Posterior cingulate gyrus (tissue), 11 donors: Measurements from ENCODE around the gene SLC29A3.

Experiments
- DNase-seq, 10 donors: peaks; one replicate each; pipeline versions ENCODE4 v3.0.0 to v3.0.0-alpha.2; 2020 to 2021; ENCODE audit warnings: mixed read lengths in 3 of 10
- intact Hi-C: fragments of 100-400 bp; cut with DNase I; formaldehyde crosslinking; loops from one replicate; pipeline ENCODE4 v1.15.1; 2023

SLC29A3 gene

GRCh38 chr10:71382028-71382427 lies 63.0 kb downstream of the SLC29A3 start:
- intact Hi-C loops: loop anchor here (5.0 kb wide), 2 partner anchors 325 to 515 kb away; no protein-coding TSS in a partner anchor
- DNase-seq: no peak

- intact Hi-C loops: loop anchor here (5.0 kb wide), 2 partner anchors 325 to 515 kb away; no protein-coding TSS in a partner anchor
- peak in 3 of 10 donors; percentile 1 to 28 (median 8) for DNase-seq
Observed at GRCh38 chr10:71382757-71383156, 63.7 kb downstream of the SLC29A3 start.

- DNase-seq: peak; percentile 53 to 97 (median 86)
- intact Hi-C loops: loop anchor here (1.0 to 5.0 kb wide), 3 partner anchors 186 to 513 kb away; no protein-coding TSS in a partner anchor
Observed at GRCh38 chr10:71383972-71384687, 65.1 kb downstream of the SLC29A3 start.

- DNase-seq: no peak
- intact Hi-C loops: loop anchor here (5.0 kb wide), 1 partner anchor 219 kb away; no protein-coding TSS in a partner anchor
Observed at GRCh38 chr10:71388171-71388570, 69.1 kb downstream of the SLC29A3 start.

GRCh38 chr10:71388583-71389310 lies 69.7 kb downstream of the SLC29A3 start:
- intact Hi-C loops: loop anchor here (5.0 kb wide), 1 partner anchor 219 kb away; no protein-coding TSS in a partner anchor
- DNase-seq: peak in 1 of 10 donors; percentile 4

- intact Hi-C loops: loop anchor here (5.0 kb wide), 1 partner anchor 217 kb away; no protein-coding TSS in a partner anchor
- peak in 3 of 10 donors; percentile 23 to 78 (median 28) for DNase-seq
Observed at GRCh38 chr10:71389768-71390460, 70.9 kb downstream of the SLC29A3 start.

GRCh38 chr10:71390461-71390835 lies 71.4 kb downstream of the SLC29A3 start:
- intact Hi-C loops: no loop called here
- DNase-seq: peak in 9 of 10 donors; percentile 33 to 94 (median 55)

GRCh38 chr10:71390921-71391690 lies 72.0 kb downstream of the SLC29A3 start:
- intact Hi-C loops: no loop called here
- peak in 1 of 10 donors; percentile 78 for DNase-seq

- peak in 1 of 10 donors; percentile 70 for DNase-seq
- intact Hi-C loops: no loop called here
Observed at GRCh38 chr10:71391701-71392100, 72.6 kb downstream of the SLC29A3 start.

GRCh38 chr10:71392292-71392691 lies 73.2 kb downstream of the SLC29A3 start:
- intact Hi-C loops: no loop called here
- no peak for DNase-seq

- intact Hi-C loops: no loop called here
- DNase-seq: peak in 1 of 10 donors; percentile 62
Observed at GRCh38 chr10:71392791-71393781, 74.0 kb downstream of the SLC29A3 start.

- intact Hi-C loops: no loop called here
- peak in 1 of 10 donors; percentile 39 for DNase-seq
Observed at GRCh38 chr10:71393841-71394475, 74.9 kb downstream of the SLC29A3 start.

- peak in 1 of 10 donors; percentile 62 for DNase-seq
Observed at GRCh38 chr10:71394926-71395562, 76.0 kb downstream of the SLC29A3 start.

GRCh38 chr10:71395621-71396020 lies 76.6 kb downstream of the SLC29A3 start:
- intact Hi-C loops: no loop called here
- no peak for DNase-seq

More at GRCh38 chr10:71394926-71395562, 76.0 kb downstream of the SLC29A3 start:
- intact Hi-C loops: no loop called here

- peak in 2 of 10 donors; percentile 54 to 87 for DNase-seq
- intact Hi-C loops: no loop called here
Observed at GRCh38 chr10:71396084-71396710, 77.1 kb downstream of the SLC29A3 start.

GRCh38 chr10:71396711-71397295 lies 77.7 kb downstream of the SLC29A3 start, which contains the start of gene CDH23:
CDH23 (plus strand) TSS chr10:71396920; CDS start chr10:71439832, 42,912 bp downstream.
- peak in 2 of 10 donors; percentile 56 to 85 for DNase-seq
- intact Hi-C loops: no loop called here
